Measurements from ENCODE around the gene TBPL2.

The TBPL2 gene

DNA sequence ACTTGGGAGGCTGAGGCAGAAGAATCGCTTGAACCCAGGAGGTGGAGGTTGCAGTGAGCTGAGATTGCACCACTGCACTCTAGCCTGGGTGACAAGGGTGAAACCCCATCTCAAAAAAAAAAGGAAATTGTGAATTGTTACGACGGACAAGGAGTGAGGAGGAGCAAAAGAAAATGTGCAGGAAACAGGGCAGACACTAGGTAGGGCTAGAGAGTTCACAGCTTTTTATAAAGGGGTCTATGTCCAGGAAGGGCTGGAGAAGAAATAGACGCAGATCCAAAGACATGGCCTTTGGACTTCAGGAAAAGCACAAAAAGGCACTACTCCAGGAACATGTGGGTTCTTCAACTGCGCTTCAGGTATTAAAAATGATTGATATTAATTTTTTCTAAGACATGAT, 63.2 kb downstream of the TBPL2 start:
- no peaks in the 10 kb centered on the region for H3K4me1 Mint-ChIP-seq
- no peak for TF ChIP-seq CTCF (IDR thresholded peaks at IDR 0.05; ENCODE audit: unreplicated experiment in 3 of 3)
- peaks cover 58% of the 10 kb centered on the region for H3K36me3 Mint-ChIP-seq (ENCODE audit: low read depth)
- no peaks in the 10 kb centered on the region for H3K9me3 Mint-ChIP-seq
- H3K27ac Mint-ChIP-seq: no peak overlapping the region
- H3K4me3 Mint-ChIP-seq: no peak overlapping the region
- no peaks in the 10 kb centered on the region for H3K27me3 Mint-ChIP-seq (ENCODE audit: low read depth)

GRCh38 chr14:55374771-55375170, 65.6 kb downstream of the TBPL2 start:
- H3K36me3 Mint-ChIP-seq (ENCODE audit: low read depth): peaks cover 59% of the 10 kb centered on the region
- H3K27me3 Mint-ChIP-seq (ENCODE audit: low read depth): no peaks in the 10 kb centered on the region
- H3K4me1 Mint-ChIP-seq: no peaks in the 10 kb centered on the region
- H3K27ac Mint-ChIP-seq: no peak overlapping the region
- no peak overlapping the region for H3K4me3 Mint-ChIP-seq
- TF ChIP-seq CTCF (IDR thresholded peaks at IDR 0.05; ENCODE audit: unreplicated experiment in 3 of 3): no peak
- no peaks in the 10 kb centered on the region for H3K9me3 Mint-ChIP-seq

- Mint-ChIP-seq H3K36me3 (ENCODE audit: low read depth) (peaks cover 67% of the 10 kb centered on the region), H3K4me1 (no peaks in the 10 kb centered on the region), H3K27ac (no peak overlapping the region), H3K9me3 (no peaks in the 10 kb centered on the region), H3K4me3 (no peak overlapping the region), H3K27me3 (ENCODE audit: low read depth) (no peaks in the 10 kb centered on the region)
- TF ChIP-seq CTCF (IDR thresholded peaks at IDR 0.05; ENCODE audit: unreplicated experiment in 3 of 3): no peak
Measured at GRCh38 chr14:55373784-55374705, 66.4 kb downstream of the TBPL2 start.

DNA sequence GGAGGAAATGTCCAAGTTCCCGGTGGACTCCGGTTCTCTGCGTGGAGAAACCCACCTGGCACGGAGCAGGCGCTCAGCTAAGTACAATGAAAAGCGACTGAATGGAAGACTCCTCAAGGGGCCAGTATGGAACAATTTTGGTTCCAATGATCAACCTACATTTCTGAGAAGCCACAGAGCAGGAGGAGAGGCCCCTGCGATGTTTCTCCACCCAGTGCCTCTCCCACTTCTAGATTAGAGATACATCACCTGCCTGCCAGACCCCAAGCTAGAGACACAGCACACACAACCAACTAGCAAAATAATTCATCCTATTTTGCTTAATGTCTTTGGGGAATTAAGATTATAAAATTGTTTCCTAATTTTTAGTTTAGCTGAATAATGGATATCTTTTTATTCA, 67.6 kb downstream of the TBPL2 start:
- Mint-ChIP-seq H3K4me3 (no peak overlapping the region), H3K27ac (no peak overlapping the region), H3K27me3 (ENCODE audit: low read depth) (no peaks in the 10 kb centered on the region), H3K36me3 (ENCODE audit: low read depth) (peaks cover 74% of the 10 kb centered on the region), H3K9me3 (no peaks in the 10 kb centered on the region), H3K4me1 (no peaks in the 10 kb centered on the region)
- no peak for TF ChIP-seq CTCF (IDR thresholded peaks at IDR 0.05; ENCODE audit: unreplicated experiment in 3 of 3)

DNA sequence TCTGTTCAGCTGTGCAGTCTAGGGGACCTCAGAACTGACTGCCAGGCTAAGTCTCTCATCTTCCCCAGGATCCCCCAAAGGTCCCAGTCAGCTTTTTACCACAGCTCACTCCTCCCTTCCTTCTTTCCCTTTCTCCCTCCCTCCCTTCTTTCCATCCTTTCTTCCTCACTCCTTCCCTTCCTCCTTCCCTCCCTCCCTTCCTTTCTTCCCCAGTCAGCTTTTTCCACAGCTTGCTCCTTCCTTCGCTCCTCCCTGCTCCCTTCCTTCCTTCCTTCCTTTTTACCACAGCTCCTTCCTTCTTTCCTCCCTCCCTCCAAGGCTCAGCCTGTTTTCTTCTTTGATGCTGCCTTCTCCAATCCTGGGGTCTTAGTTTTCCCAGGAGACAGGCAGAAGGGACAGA, 68.0 kb downstream of the TBPL2 start:
- no peak for TF ChIP-seq CTCF (IDR thresholded peaks at IDR 0.05; ENCODE audit: unreplicated experiment in 3 of 3)
- Mint-ChIP-seq H3K36me3 (ENCODE audit: low read depth) (peaks cover 74% of the 10 kb centered on the region), H3K27me3 (ENCODE audit: low read depth) (no peaks in the 10 kb centered on the region), H3K9me3 (no peaks in the 10 kb centered on the region), H3K4me1 (no peaks in the 10 kb centered on the region), H3K4me3 (no peak overlapping the region), H3K27ac (no peak overlapping the region)
